Pancreas (tissue), 10 donors: ENCODE data around the gene MTAP. TPM values are rescaled to one million over a fixed set of nuclear protein-coding genes. Genes with fewer than 3 reads are reported as not detected.

Experiments used
- ATAC-seq, 4 donors: fragments of 200-7000 bp; cut with Tn5 transposase; one replicate each; pipeline versions ENCODE4 v1.8.0 to v1.9.1; 2020; ENCODE audit warnings: mild to moderate bottlenecking in 4 of 4, moderate library complexity in 4 of 4
- DNase-seq, 6 donors: peaks; one replicate each; pipeline ENCODE4 v3.0.0-alpha.2; 2020
- FAIRE-seq: peaks from 2 replicates; lab custom pipeline; 2012; peaks lifted over from hg19 to GRCh38; lab: Jason Lieb, UNC
- H3K27ac ChIP-seq, 4 donors: fragments of 200-600 bp; sonication (generic); 1 replicate in 3 of 4; 2 replicates in 1 of 4; pipeline versions ENCODE4 v1.5.0 to v1.8.0; 2020
- H3K27me3 ChIP-seq, 4 donors: fragments of 200-600 bp; one replicate each; pipeline ENCODE4 v1.8.0; 2021
- H3K36me3 ChIP-seq, 3 donors: fragments of 200-600 bp; sonication (generic) in 1 of 3; one replicate each; pipeline versions ENCODE4 v1.5.0 to v1.8.0; 2020 to 2021
- H3K4me1 ChIP-seq, 3 donors: fragments of 200-600 bp; one replicate each; pipeline ENCODE4 v1.8.0; 2021
- H3K4me3 ChIP-seq, 4 donors: fragments of 200-600 bp; sonication (generic) in 2 of 4; one replicate each; pipeline versions ENCODE4 v1.5.0 to v1.8.0; 2020 to 2021
- H3K9me3 ChIP-seq, 4 donors: fragments of 200-600 bp; one replicate each; pipeline ENCODE4 v1.8.0; 2021
- CTCF ChIP-seq, 4 donors: fragments of 200-600 bp; sonication (generic) in 3 of 4; IDR thresholded peaks; one replicate each; pipeline versions ENCODE4 v1.5.0 to v1.8.0; 2021; ENCODE audit warnings: antibody characterized with exemption in 4 of 4
- WGBS, 2 donors: extraction: QIAGEN DNeasy Blood & Tissue Kit; methylation state at CpG; one replicate each; pipeline ENCODE4 v1.1.7; 2013; 5-methylcytosine and 5-hydroxymethylcytosine counted together
- intact Hi-C, 3 donors: fragments of 100-400 bp; cut with DNase I; formaldehyde crosslinking; loops; one replicate each; pipeline versions ENCODE4 v1.11.1 to v1.14.2; 2022
- polyA plus RNA-seq, 2 donors: library from polyadenylated mRNA; stranded (reverse); fragments of 200-250 nt; gene quantifications; one replicate each; pipeline ENCODE4 v1.2.3, GENCODE V29; 2013
- total RNA-seq, 6 donors: library from RNA; stranded (reverse); fragmentation: NEBNext Ultra II Directional in 4 of 6; extraction: Animal tissue kit (Norgen Biotek cat#: 25700) in 4 of 6; gene quantifications; one replicate each; pipeline versions ENCODE4 v1.2.1 to v1.2.4, GENCODE V29; 2021 to 2023
- donor health status: healthy with polysubstance abuse.
- donor health status: DM: no; HTN: no; CAD: no; lungs with moderate emphysema.
- donor health status: DM: no; HTN: no; CAD: no.
- donor health status: control.
- donor health status: control.
- donor health status: Bipolar disorder and iron deficiency.
- donor health status: DM: yes; HTN: yes; CAD: no.
- donor health status: DM: no; HTN: no; CAD: no.
- donor health status: DM: no; HTN: no; CAD: no.
- donor health status: DM: yes; HTN: yes; CAD: no.

Gene MTAP
- total and polyA plus RNA-seq, 8 donors = 4.7 to 26.7 (median 16.7) TPM

- FAIRE-seq (no peak), ATAC-seq (no peak), DNase-seq (no peak)
- Histone ChIP-seq H3K4me1 (no peaks in the 10 kb centered on the region), H3K27ac (no peak overlapping the region), H3K36me3 (peaks cover 0 to 24% (median 0%) of the 10 kb centered on the region in 3 donors), H3K4me3 (no peak overlapping the region), H3K9me3 (no peaks in the 10 kb centered on the region), H3K27me3 (no peaks in the 10 kb centered on the region)
- intact Hi-C loops = no loop called here
- no peak for TF ChIP-seq CTCF (IDR thresholded peaks at IDR 0.05)
- 93 to 94% methylated on average over 2 of the region's 2 CpGs for WGBS, 2 donors
Observed at GRCh38 chr9:21825637-21826036, 23.2 kb downstream of the MTAP start.

DNA sequence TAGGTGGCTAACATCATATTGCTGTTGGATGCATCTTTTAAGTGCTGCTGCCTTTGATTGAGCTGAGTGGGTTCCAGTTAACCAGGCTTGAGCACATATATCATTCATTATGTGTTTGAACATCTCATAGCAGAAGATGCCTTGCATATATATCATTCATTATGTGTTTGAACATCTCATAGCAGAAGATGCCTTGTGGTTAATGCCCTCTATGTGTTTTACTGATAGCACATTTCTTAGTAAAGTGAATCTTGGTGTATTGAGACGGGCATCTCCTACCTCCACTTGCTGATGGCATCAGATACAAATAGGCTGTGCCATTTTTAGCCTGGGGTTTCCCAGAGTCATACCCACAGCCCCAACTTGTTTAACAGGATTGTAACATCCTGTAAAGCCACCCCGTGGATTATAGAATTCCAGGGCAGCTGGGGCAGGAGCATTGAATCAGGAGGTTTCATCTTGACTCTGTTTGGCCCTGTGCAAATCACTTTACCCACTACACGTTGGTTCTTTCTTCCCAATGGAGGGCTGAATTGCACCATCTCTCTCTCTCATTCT lies 26.5 kb downstream of the MTAP start:
- 79 to 83% methylated on average over 3 of the region's 3 CpGs for WGBS, 2 donors
- intact Hi-C loops = no loop called here
- no peak overlapping the region for H3K27ac ChIP-seq
- H3K36me3 ChIP-seq = peaks cover 0 to 24% (median 0%) of the 10 kb centered on the region in 3 donors
- no peaks in the 10 kb centered on the region for H3K27me3 ChIP-seq
- no peak overlapping the region for H3K4me3 ChIP-seq
- ATAC-seq (peak in 1 of 4 donors; percentile 36), FAIRE-seq (no peak), DNase-seq (no peak)
- TF ChIP-seq CTCF (IDR thresholded peaks at IDR 0.05) = no peak
- H3K4me1 ChIP-seq = no peaks in the 10 kb centered on the region
- no peaks in the 10 kb centered on the region for H3K9me3 ChIP-seq

DNA sequence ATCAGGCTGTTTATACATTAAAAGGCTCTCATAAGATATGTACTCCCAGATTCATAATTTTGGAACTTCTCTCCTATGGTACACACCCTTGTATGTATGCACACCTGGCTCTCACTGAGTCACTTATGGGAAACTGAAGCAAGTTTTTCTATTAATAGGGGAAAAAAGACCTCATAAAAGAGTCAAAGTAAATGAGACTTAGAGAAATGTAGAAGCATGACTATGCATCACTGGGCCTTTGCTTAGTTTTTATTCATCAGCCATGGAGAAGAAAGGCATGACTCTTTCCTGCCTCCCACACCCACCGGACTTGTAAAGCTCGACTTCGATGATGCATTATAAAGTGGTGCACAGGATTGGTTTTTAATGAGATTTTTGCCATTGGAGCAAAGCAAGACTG lies 28.2 kb downstream of the MTAP start:
- H3K27ac ChIP-seq = no peak overlapping the region
- intact Hi-C loops = no loop called here
- no peak for DNase-seq
- H3K4me3 ChIP-seq = no peak overlapping the region
- no peaks in the 10 kb centered on the region for H3K4me1 ChIP-seq
- 93 to 99% methylated on average over 3 of the region's 3 CpGs for WGBS, 2 donors
- no peaks in the 10 kb centered on the region for H3K9me3 ChIP-seq
- TF ChIP-seq CTCF (IDR thresholded peaks at IDR 0.05) = no peak
- no peak for ATAC-seq
- H3K36me3 ChIP-seq = peaks cover 0 to 14% (median 0%) of the 10 kb centered on the region in 3 donors
- no peak for FAIRE-seq
- H3K27me3 ChIP-seq = no peaks in the 10 kb centered on the region

GRCh38 chr9:21831841-21832509 lies 29.5 kb downstream of the MTAP start:
- ATAC-seq (peak in 2 of 4 donors; percentile 80 to 82), FAIRE-seq (no peak), DNase-seq (no peak)
- TF ChIP-seq CTCF (IDR thresholded peaks at IDR 0.05) = no peak
- Histone ChIP-seq H3K27me3 (no peaks in the 10 kb centered on the region), H3K36me3 (peaks cover 0 to 14% (median 0%) of the 10 kb centered on the region in 3 donors), H3K4me1 (peaks cover 0 to 7% (median 0%) of the 10 kb centered on the region in 3 donors), H3K27ac (peak overlapping the region in 1 of 4 donors; percentile 9), H3K4me3 (no peak overlapping the region), H3K9me3 (no peaks in the 10 kb centered on the region)
- intact Hi-C loops = no loop called here
- 74 to 76% methylated on average over 8 of the region's 8 CpGs for WGBS, 2 donors
